ENCODE results near the gene CNOT3.

The CNOT3 gene

GRCh38 chr19:54123682-54124081 is 13.9 kb upstream of the CNOT3 start:
- DNase-seq, result no peak

DNA sequence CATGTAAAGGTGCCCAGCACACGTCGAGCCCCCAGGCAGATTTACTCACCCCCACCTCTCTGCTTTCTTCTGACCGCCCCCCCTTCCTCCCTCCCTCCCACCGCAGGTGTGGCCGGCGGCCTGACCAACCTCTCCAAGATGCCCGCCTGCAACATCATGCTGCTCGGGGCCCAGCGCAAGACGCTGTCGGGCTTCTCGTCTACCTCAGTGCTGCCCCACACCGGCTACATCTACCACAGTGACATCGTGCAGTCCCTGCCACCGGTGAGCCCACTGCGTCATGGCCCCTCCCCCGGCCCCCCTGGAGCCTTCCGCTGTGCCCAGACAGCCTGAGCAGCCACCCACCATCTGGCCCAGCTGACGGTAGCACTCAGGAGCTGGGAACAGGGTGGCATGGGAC is 13.2 kb upstream of the CNOT3 start:
- DNase-seq, result no peak

DNA sequence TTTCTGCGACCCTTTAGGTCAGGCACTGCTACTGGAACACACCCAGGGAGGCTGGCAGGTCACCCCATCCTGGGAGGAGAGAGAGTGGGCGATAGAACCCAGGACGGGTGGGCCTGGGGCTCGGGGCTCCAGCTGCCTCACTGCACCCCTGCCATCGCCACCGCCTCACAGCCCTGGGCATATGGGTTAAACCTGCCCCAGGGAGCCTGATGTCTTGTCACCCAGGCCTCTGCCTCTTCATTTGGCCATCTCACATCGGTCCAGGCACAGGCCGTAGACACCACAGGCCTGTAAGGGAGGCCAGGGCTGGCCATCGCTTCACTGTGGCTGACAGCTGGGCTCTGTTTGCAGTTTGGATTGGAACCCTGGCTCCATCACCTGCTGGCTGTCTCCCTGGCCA is 11.8 kb upstream of the CNOT3 start:
- no peak for DNase-seq

DNA sequence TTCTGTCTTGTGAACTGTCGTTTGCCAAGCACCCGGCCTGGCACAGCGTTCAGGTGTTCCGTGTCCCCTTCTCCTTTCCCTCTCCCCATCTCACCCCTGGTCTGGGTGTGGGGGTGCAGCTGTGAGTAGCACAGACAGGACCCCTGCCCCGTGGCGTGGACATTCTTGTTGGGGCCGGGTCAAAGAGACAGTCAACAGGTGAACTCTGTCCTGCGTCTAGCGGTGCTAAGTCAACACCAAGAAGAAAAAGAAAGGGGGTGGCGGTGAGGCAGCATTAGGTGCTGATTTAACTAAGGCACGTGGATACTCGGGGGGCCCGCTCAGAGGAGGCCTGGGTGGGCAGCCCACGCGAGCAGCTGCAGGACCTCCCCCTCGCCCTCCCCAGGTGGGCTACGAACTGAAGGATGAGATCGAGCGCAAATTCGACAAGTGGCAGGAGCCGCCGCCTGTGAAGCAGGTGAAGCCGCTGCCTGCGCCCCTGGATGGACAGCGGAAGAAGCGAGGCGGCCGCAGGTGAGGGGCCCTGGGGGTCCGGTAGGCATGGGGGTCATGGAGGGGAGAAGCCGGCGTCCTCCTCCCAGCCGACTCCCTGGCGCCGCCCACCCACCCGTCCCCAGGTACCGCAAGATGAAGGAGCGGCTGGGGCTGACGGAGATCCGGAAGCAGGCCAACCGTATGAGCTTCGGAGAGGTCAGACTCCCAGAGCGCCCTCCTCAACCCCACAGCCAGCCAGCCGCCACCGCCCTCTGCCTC is 9.7 kb upstream of the CNOT3 start:
- no peak for DNase-seq

DNA sequence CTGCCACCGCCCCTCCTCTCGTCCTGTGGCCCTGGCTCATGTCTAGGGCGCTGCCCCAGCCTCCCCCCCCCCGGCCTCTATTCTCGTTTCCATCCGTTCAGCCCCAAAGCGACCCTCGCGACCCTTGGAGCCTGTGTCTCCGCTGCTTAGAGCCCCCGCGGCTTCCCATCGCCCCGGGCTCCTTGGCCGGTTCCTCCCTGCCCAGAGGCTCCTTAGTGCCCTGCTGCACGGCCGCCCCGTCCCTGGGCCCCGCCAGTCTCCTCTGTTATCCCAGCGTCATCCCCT is 9.2 kb upstream of the CNOT3 start:
- no peak for DNase-seq

- no peak for DNase-seq
These were observed 8.6 kb upstream of the CNOT3 start for GRCh38 chr19:54128796-54129616.

GRCh38 chr19:54129617-54129996 is 8.0 kb upstream of the CNOT3 start:
- DNase-seq, result no peak

- DNase-seq, result no peak
These were observed 4.1 kb upstream of the CNOT3 start for GRCh38 chr19:54133312-54133956.

GRCh38 chr19:54133957-54134590 is 3.5 kb upstream of the CNOT3 start:
- DNase-seq, result no peak

DNA sequence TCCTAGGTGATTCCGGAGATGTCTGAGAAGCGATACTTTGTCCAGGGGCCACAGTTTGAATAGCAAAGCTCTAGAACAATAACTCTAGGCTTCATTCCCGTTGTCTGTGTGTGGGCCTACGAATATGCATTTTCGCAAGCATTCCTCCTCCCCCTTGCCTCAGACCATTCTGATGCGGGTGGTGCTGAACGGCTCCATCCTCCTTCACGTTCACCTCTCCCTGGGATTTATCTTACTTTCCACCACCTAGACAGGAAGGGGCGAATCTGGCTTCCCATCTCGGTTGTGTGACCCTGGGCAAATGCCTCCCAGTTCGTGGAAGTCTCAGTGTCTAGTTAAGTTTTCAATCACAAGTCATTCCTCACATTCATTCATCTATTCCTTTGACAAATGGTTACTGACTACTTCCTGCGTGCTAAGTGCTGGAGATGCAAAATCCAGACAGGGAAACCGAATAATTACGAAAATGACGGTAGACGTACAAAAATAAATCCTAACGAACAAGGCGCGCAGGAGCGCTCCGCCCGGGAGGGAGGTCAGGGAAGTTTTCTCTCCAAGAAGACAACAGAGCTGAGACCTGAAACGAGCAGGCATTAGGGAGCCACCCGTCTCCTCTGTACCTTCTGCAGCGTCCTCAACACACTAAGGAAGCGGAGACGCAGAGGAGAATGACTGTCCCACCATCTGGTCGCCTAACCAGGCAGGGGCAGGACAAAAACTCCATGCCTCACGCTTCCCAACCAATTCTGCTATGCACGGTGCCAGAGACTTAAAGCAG is 1.3 kb upstream of the CNOT3 start:
- no peak for DNase-seq

DNA sequence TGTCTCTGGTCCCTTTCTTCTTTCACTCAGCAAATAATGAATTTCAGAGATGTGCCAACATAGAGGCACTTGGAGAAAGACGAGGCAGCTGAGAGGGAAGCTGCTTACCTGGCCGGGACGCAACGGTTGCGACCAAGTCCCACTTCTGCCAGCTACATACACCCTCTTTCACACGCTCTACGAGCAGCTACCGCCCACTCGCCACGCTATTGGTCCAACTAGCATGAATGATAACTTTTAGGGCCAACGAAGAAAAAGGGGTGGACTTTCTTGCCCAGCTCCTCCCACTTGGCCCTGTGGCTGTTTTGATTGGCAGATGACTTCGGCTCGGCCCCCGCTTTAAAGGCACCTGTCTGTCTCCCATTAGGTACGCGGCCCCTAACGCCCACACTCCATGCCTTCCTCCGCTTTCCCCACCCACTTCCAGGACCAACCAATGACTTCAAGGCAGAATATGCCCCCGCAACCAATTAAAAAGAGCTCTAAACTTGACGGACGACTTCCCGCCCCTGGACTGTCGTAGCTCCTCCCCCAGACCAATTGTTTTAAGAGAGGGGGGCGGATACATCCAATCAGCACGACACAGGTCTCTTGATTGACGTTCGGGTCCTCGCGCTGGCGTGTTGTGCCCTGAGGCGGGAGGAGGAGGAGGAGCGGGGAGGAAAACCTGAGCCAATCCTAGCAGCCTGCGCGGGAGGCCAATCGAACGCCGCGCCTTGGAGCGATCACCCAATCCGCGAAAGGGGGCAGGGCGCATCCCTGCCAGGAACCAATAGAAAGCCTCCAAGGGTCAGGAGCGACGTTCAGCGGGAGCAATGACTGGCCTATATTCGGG is 481 bp upstream of the CNOT3 start:
- DNase-seq, result peak; percentile 95 to 97 (median 96)

DNA sequence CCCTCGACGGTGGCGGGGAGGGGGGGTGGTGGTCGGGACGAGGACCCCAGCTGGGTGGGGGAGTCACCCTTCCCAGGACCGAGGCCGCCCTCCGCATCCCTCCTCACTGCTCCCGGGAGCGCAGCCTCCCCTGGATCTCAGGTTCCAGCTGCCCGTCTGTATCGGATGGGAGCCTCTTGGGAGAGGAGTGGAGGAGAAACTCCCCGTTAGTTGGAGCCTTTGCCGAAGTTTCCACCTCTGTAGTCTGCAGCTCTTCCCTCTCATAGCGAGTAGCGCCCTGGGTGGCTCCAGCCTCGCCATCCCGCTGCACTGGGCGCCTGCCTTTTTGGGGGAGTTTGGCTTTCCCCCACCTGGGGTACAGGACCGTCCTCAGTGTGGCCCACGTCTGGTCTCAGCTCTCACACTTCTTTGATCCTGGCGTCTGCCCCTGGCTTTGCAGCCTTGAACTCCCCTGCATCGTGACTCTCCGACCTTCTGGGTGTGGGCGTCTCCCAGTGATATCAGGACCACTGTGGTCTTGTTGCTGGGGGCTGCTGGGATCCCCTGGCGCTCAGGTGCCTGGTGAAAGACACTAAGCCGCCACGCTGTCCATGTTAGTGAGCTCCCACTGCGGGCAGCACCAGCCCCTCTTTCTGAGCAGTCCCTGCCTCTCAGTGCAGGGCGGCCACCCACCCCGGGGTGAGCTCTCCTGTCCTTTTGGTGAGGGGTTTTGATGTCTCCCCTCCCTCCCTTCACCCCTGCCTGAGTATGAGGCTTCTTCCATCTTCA is 1.1 kb downstream of the CNOT3 start:
- no peak for DNase-seq

DNA sequence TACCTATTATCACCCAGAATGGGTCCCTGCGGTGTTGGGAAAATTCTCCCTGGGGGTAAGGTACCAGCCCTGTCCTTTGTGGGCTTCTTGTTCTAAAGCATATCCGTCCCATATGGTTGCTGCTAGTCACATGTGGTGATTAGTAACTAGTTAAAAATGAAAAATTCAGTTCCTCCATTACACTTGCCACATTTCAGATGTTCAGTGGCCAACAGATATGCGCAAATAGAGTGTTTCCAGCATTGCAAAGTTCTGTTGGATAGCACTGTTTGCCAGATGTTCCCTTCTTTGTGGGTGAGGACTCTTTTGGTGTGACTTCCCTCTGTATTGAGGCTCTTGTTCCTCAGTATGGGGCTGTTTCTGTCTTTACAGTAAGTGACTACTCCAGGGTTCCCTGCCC is 3.8 kb downstream of the CNOT3 start:
- no peak for DNase-seq

DNA sequence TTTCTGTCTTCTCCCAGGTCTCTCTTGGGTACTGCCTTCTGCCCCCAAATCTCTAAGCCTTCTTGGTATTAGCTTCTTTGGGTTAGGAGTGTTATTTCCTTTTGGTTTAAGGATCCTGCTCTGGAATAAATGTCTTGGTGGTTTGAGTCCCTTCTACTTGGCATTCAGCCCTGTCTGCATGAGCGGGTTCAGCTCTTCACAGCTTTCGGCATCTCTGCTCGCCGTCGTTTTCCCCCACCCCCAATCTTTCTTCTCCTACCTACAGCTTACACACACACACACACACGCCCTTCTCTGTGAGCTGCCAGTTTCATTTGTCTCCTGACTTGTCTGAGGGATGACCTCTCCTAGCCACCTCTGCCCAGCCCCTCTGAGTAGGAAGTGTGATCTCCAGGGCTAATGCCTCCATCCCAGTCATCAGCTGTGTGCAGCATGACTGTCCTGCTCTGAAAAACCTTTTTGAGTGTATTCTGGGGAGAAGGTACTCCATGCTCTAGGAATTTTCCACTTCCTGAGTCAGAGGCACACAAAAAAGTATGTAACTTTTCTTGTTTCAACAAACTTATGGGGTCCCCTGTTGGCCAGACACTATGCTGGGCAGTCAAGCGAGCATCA is 4.7 kb downstream of the CNOT3 start:
- DNase-seq, result no peak

DNA sequence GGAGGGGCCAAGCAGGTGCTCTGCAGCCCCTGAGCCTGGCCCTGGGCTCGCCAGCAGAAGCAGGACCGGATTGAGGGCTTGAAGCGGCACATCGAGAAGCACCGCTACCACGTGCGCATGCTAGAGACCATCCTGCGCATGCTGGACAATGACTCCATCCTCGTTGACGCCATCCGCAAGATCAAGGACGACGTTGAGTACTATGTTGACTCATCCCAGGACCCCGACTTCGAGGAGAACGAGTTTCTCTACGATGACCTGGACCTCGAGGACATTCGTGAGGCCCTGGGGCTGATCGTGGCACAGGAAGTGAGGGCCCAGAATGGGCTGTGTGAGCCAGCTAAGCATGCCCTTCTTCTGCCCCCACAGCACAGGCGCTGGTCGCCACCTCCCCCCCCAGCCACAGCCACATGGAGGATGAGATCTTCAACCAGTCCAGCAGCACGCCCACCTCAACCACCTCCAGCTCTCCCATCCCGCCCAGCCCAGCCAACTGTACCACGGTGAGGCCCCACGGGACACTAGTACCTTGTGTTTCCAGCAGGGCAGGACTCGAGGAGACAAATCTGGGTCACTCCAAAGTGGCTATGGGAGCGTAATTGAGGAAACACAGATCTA is 8.1 kb downstream of the CNOT3 start:
- no peak for DNase-seq

DNA sequence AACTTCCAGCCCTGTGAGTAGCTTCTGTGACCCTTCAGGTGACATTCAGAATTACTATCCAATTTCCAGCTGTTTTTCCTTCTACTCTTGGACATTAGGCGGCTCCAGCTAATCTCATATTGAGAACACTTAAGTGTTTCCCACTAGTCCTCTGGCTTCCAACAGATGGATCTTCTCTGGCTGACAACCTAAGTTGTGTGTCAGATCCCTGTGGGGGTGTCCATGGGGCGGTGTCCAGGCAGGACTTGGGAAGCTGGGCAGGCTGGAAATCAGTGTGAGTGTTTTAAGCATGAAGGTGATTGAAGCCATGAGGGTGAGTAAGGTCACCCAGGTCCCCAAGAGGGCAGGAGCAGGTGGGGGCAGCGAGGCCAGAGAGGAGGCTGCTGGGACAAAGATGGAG is 10.1 kb downstream of the CNOT3 start:
- no peak for DNase-seq

DNA sequence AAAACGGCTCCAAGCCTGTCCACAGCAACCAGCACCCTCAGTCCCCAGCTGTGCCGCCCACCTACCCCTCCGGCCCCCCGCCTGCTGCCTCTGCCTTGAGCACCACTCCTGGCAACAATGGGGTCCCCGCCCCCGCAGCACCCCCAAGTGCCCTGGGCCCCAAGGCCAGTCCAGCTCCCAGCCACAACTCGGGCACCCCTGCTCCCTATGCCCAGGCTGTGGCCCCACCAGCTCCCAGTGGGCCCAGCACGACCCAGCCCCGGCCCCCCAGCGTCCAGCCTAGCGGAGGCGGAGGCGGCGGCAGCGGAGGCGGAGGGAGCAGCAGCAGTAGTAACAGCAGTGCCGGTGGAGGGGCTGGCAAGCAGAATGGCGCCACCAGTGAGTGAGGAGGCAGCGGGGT is 10.6 kb downstream of the CNOT3 start:
- DNase-seq, result no peak

- DNase-seq, result no peak
These were observed 11.7 kb downstream of the CNOT3 start for GRCh38 chr19:54149021-54149812.

DNA sequence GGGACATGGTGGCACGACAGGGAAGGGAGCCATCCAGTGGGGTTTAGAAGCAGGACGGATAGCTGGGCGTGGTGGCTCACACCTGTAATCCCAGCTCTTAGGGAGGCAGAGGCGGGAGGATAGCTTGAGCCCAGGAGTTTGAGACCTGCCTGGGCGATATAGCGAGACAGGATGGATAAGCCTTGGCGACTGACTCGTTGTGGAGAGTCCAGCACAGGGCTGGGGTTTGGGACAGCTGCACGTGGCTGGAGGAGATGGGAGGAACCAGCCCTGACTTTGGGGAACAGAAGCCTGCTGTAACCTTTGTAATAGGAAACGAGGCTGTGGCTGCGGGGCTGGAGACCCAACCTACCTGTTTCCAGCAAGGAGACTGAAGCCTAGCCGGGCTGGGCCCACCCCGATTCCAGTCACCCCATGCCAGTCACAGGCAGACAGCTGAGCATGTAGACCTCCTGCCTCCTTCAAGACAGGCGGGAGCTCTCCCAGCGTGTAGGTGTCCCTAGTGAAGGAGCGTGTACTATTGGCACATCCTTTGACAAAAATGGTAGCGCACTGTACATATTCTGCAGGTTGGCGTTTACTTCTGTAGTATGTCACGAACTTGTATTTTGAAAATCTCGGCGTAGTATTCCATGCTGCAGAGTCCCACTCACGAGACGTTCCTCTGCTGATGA is 13.9 kb downstream of the CNOT3 start:
- no peak for DNase-seq
